ENCODE measurements around the gene ELMO1. TPM values are rescaled to one million over a fixed set of nuclear protein-coding genes. Genes with fewer than 3 reads are reported as not detected.

The ELMO1 gene
- total RNA-seq, 1 donor from 2014 or later: 66.1 TPM

GRCh38 chr7:37071124-37071523 is 377.5 kb downstream of the ELMO1 start:
- no peak overlapping the region for H3K27ac Mint-ChIP-seq
- H3K4me3 Mint-ChIP-seq (ENCODE audit: low read depth): no peak overlapping the region
- no peaks in the 10 kb centered on the region for H3K27me3 Mint-ChIP-seq
- peaks cover 2% of the 10 kb centered on the region for H3K36me3 Mint-ChIP-seq (ENCODE audit: insufficient read depth)
- no peak for TF ChIP-seq CTCF (IDR thresholded peaks at IDR 0.05; ENCODE audit: unreplicated experiment)
- peaks cover 5% of the 10 kb centered on the region for H3K4me1 Mint-ChIP-seq (ENCODE audit: low read depth)
- H3K9me3 Mint-ChIP-seq (ENCODE audit: low read depth): no peaks in the 10 kb centered on the region
- DNase-seq (ENCODE audit: low spot score, unreplicated experiment): no peak

GRCh38 chr7:37070471-37070870 is 378.2 kb downstream of the ELMO1 start:
- peaks cover 2% of the 10 kb centered on the region for H3K36me3 Mint-ChIP-seq (ENCODE audit: insufficient read depth)
- no peak for TF ChIP-seq CTCF (IDR thresholded peaks at IDR 0.05; ENCODE audit: unreplicated experiment)
- H3K27me3 Mint-ChIP-seq: no peaks in the 10 kb centered on the region
- H3K9me3 Mint-ChIP-seq (ENCODE audit: low read depth): peaks cover under 1% of the 10 kb centered on the region
- H3K4me1 Mint-ChIP-seq (ENCODE audit: low read depth): peaks cover 5% of the 10 kb centered on the region
- no peak for DNase-seq (ENCODE audit: low spot score, unreplicated experiment)
- no peak overlapping the region for H3K27ac Mint-ChIP-seq
- no peak overlapping the region for H3K4me3 Mint-ChIP-seq (ENCODE audit: low read depth)

- no peak overlapping the region for H3K4me3 Mint-ChIP-seq (ENCODE audit: low read depth)
- TF ChIP-seq CTCF (IDR thresholded peaks at IDR 0.05; ENCODE audit: unreplicated experiment): no peak
- no peak for DNase-seq (ENCODE audit: low spot score, unreplicated experiment)
- H3K9me3 Mint-ChIP-seq (ENCODE audit: low read depth): peaks cover 4% of the 10 kb centered on the region
- H3K27ac Mint-ChIP-seq: no peak overlapping the region
- H3K27me3 Mint-ChIP-seq: no peaks in the 10 kb centered on the region
- H3K36me3 Mint-ChIP-seq (ENCODE audit: insufficient read depth): peaks cover 2% of the 10 kb centered on the region
- peaks cover 5% of the 10 kb centered on the region for H3K4me1 Mint-ChIP-seq (ENCODE audit: low read depth)
Measured at GRCh38 chr7:37070031-37070430, 378.6 kb downstream of the ELMO1 start.

- Mint-ChIP-seq H3K27me3 (no peaks in the 10 kb centered on the region), H3K4me3 (ENCODE audit: low read depth) (no peak overlapping the region), H3K27ac (no peak overlapping the region), H3K4me1 (ENCODE audit: low read depth) (peaks cover 2% of the 10 kb centered on the region), H3K9me3 (ENCODE audit: low read depth) (peaks cover 4% of the 10 kb centered on the region), H3K36me3 (ENCODE audit: insufficient read depth) (peaks cover 2% of the 10 kb centered on the region)
- TF ChIP-seq CTCF (IDR thresholded peaks at IDR 0.05; ENCODE audit: unreplicated experiment): no peak
- DNase-seq (ENCODE audit: low spot score, unreplicated experiment): no peak
Measured at GRCh38 chr7:37069336-37069735, 379.3 kb downstream of the ELMO1 start.

GRCh38 chr7:37068902-37069301 is 379.8 kb downstream of the ELMO1 start:
- Mint-ChIP-seq H3K4me3 (ENCODE audit: low read depth) (no peak overlapping the region), H3K27me3 (no peaks in the 10 kb centered on the region), H3K27ac (no peak overlapping the region), H3K9me3 (ENCODE audit: low read depth) (peaks cover 4% of the 10 kb centered on the region), H3K4me1 (ENCODE audit: low read depth) (no peaks in the 10 kb centered on the region), H3K36me3 (ENCODE audit: insufficient read depth) (peaks cover 2% of the 10 kb centered on the region)
- TF ChIP-seq CTCF (IDR thresholded peaks at IDR 0.05; ENCODE audit: unreplicated experiment): no peak
- DNase-seq (ENCODE audit: low spot score, unreplicated experiment): no peak
